NOMO-1 (cell line): ENCODE results near the gene TOMM7.
"Not testable (repeated sequence)": the region's sequence is repeated elsewhere in the genome, so short reads cannot be mapped to it uniquely, and the experiment has no call there.

Experiments used
- DNase-seq, 2 experiments: peaks; one replicate each; lab custom pipeline; 2025; ENCODE audit not compliant: unreplicated experiment in 2 of 2; lab: John Stamatoyannopoulos, UW

The TOMM7 gene

GRCh38 chr7:22790640-22791039 lies 32.0 kb downstream of the TOMM7 start:
- DNase-seq, result not testable (repeated sequence)

GRCh38 chr7:22787951-22788350 lies 34.7 kb downstream of the TOMM7 start:
- no peak for DNase-seq

GRCh38 chr7:22786290-22786932 lies 36.2 kb downstream of the TOMM7 start:
- DNase-seq, result no peak

GRCh38 chr7:22784346-22784745 lies 38.3 kb downstream of the TOMM7 start:
- no peak for DNase-seq

- DNase-seq, result no peak
These were observed 39.2 kb downstream of the TOMM7 start for GRCh38 chr7:22783421-22783820.

- DNase-seq, result peak in 1 of 2 experiments; percentile 33
These were observed 39.9 kb downstream of the TOMM7 start for GRCh38 chr7:22782616-22783232.

- no peak for DNase-seq
These were observed 41.4 kb downstream of the TOMM7 start for GRCh38 chr7:22781230-22781711.

GRCh38 chr7:22779730-22780323 lies 42.8 kb downstream of the TOMM7 start:
- DNase-seq, result not testable (repeated sequence)

GRCh38 chr7:22776964-22777363 lies 45.7 kb downstream of the TOMM7 start:
- no peak for DNase-seq

- DNase-seq, result no peak
These were observed 49.8 kb downstream of the TOMM7 start for GRCh38 chr7:22772885-22773284.

GRCh38 chr7:22771872-22772228 lies 50.8 kb downstream of the TOMM7 start:
- no peak for DNase-seq

GRCh38 chr7:22771194-22771871 lies 51.3 kb downstream of the TOMM7 start:
- no peak for DNase-seq

- peak; percentile 8 to 69 for DNase-seq
These were observed 57.0 kb downstream of the TOMM7 start for GRCh38 chr7:22765609-22766008.
